Kidney (tissue), 14 donors: Measurements from ENCODE around the gene CRKL. TPM values are rescaled to one million over a fixed set of nuclear protein-coding genes. Genes with fewer than 3 reads are reported as not detected.

Source experiments
- DNase-seq, 5 donors: peaks; one replicate each; pipeline ENCODE4 v3.0.0-alpha.2; 2013 to 2020
- FAIRE-seq: peaks from 2 replicates; lab custom pipeline; 2012; peaks lifted over from hg19 to GRCh38; lab: Jason Lieb, UNC
- H3K27ac ChIP-seq, 2 donors: one replicate each; pipeline ENCODE4 v1.7.0; 2013; ENCODE audit warnings: low read depth in 2 of 2, low read length in 2 of 2, inconsistent platforms in 1 of 2
- H3K27me3 ChIP-seq: one replicate; pipeline ENCODE4 v1.7.1; 2013; ENCODE audit warnings: low read length, inconsistent platforms; ENCODE audit not compliant: control insufficient read depth, insufficient read depth
- H3K36me3 ChIP-seq, 3 donors: one replicate each; pipeline versions ENCODE4 v1.7.0 to v1.7.1; 2013; ENCODE audit warnings: low read length in 3 of 3, control low read depth in 1 of 3, inconsistent platforms in 1 of 3; ENCODE audit not compliant: insufficient read depth in 3 of 3, control insufficient read depth in 2 of 3
- H3K4me1 ChIP-seq, 3 donors: one replicate each; pipeline versions ENCODE4 v1.7.0 to v1.7.1; 2013; ENCODE audit warnings: low read length in 3 of 3, inconsistent platforms in 1 of 3, low read depth in 1 of 3; ENCODE audit not compliant: control insufficient read depth in 2 of 3, insufficient read depth in 2 of 3
- H3K4me3 ChIP-seq, 3 donors: one replicate each; pipeline versions ENCODE4 v1.7.0 to v1.8.1; 2013; ENCODE audit warnings: low read length in 3 of 3, control low read depth in 1 of 3, inconsistent platforms in 1 of 3
- H3K9ac ChIP-seq, 3 donors: one replicate each; pipeline versions ENCODE4 v1.7.0 to v1.7.1; 2013; ENCODE audit warnings: low read length in 3 of 3, control low read depth in 1 of 3, inconsistent platforms in 1 of 3
- H3K9me3 ChIP-seq, 3 donors: one replicate each; pipeline versions ENCODE4 v1.7.0 to v1.7.1; 2013; ENCODE audit warnings: low read length in 3 of 3, control low read depth in 1 of 3, inconsistent platforms in 1 of 3; ENCODE audit not compliant: control insufficient read depth in 2 of 3, insufficient read depth in 1 of 3
- intact Hi-C: fragments of 100-400 bp; cut with DNase I; formaldehyde crosslinking; loops from one replicate; pipeline ENCODE4 v1.11.1; 2022
- polyA plus RNA-seq: library from polyadenylated mRNA; stranded (reverse); fragments of 350-450 nt; fragmentation: Illumina TruSeq; extraction: RNeasy Lipid Tissue Mini Kit (QIAGEN cat#74804); gene quantifications from one replicate; pipeline ENCODE4 v1.2.3, GENCODE V29; 2014; ENCODE audit warnings: low read depth, low replicate concordance; ENCODE audit not compliant: insufficient read depth
- total RNA-seq: library from RNA; stranded (reverse); fragmentation: NEBNext Ultra II Directional; extraction: Animal tissue kit (Norgen Biotek cat#: 25700); gene quantifications from one replicate; pipeline ENCODE4 v1.2.1, GENCODE V29; 2021
- TF ChIP-seq, protein P1 (sequence below): IDR thresholded peaks from 3 replicates; pipeline ENCODE4 v1.5.1; 2012; ENCODE audit warnings: mild to moderate bottlenecking, moderate library complexity, borderline replicate concordance; ENCODE audit not compliant: insufficient read depth; ENCODE audit errors: extremely low read depth
- donor health status: control.
- donor health status: control.
- donor health status: control.
- donor health status: control.
- donor health status: control.
- donor health status: DM: yes; HTN: yes; CAD: no.
- donor health status: Normal renal cell carcinoma (clear cell type).

Gene CRKL
- total and polyA plus RNA-seq, 2 donors from 2014 or later: 11.9 to 44.7 TPM

DNA sequence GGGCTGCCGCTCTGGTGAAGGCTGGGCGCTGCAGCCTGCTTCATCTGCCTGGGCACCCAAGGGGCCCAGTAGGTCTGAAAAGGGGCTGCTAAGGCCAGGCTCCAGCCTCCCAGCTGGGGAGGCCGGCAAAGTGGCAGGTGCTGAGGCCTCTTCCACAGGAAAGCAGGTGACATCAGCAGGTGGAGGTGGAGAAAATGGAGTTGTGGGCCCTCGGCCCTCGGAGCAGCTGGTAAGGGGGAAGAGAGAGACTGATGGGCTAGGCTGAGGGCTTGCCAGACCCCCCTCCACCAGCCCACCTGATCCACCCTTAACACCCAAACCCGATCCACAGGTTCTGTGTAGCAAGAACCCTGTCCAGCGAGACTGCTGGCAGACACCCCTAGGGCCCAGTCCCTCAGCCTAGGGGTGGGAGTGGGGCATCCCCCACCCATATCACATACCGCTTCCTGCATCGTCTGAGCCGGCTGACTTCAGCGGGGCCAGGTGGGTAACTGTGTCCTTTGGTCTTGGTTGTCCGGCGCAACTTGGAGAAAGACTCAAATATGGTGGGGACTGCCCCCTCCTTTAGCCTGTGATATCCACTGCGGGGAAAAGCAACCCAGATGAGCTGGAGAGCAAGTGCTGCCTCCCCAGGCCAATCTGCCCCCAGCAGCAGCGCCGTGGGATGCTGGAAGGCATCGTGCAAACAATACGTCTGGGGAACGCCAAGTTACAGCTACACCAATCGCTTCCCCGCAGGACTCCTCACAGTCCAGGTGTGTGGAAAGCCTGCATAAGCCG, 83.2 kb downstream of the CRKL start:
- H3K4me3 ChIP-seq: peak overlapping the region; percentile 38 to 91 (median 78)
- no peaks in the 10 kb centered on the region for H3K9me3 ChIP-seq
- H3K9ac ChIP-seq: peak overlapping the region; percentile 1 to 95 (median 18)
- peak overlapping the region in 1 of 2 donors; percentile 95 for H3K27ac ChIP-seq
- FAIRE-seq (no peak), DNase-seq (peak in 2 of 5 donors; percentile 19 to 72)
- no peaks in the 10 kb centered on the region for H3K27me3 ChIP-seq
- TF ChIP-seq, protein P1, sequence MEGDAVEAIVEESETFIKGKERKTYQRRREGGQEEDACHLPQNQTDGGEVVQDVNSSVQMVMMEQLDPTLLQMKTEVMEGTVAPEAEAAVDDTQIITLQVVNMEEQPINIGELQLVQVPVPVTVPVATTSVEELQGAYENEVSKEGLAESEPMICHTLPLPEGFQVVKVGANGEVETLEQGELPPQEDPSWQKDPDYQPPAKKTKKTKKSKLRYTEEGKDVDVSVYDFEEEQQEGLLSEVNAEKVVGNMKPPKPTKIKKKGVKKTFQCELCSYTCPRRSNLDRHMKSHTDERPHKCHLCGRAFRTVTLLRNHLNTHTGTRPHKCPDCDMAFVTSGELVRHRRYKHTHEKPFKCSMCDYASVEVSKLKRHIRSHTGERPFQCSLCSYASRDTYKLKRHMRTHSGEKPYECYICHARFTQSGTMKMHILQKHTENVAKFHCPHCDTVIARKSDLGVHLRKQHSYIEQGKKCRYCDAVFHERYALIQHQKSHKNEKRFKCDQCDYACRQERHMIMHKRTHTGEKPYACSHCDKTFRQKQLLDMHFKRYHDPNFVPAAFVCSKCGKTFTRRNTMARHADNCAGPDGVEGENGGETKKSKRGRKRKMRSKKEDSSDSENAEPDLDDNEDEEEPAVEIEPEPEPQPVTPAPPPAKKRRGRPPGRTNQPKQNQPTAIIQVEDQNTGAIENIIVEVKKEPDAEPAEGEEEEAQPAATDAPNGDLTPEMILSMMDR: no peak
- intact Hi-C loops: no loop called here
- H3K4me1 ChIP-seq: peaks cover 0 to 27% (median 4%) of the 10 kb centered on the region in 3 donors
- peaks cover 0 to 9% (median 5%) of the 10 kb centered on the region in 3 donors for H3K36me3 ChIP-seq

DNA sequence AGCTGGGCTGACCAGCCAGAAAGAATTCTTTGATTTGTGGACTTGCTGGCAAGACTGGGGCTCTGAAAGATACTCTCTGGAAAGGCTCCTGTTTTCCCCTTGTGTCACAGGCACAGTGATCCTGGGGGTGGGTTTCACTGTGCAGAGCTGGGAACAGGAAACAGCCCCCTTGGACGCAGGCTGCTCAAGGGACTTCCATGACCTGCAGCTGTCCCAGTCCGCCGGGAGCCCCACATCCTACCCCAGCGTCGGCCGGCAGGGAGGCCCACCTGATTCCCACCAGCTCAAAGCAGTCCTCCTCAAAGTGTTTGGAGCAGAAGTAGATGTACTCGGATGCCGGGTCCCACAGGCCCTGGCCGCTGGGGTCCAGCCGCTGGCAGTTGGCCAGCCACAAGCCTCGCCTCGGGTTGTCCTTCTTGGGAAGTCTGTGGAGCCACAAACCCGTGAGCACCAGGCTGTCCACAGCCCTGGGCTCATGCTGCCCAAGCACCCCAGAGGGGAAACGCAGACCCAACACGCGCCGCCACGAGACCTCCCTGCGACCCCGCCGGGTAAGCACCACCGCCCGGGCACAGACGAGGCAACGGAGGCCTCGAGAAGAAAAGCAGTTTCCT, 83.9 kb downstream of the CRKL start:
- peak overlapping the region; percentile 95 to 99 for H3K27ac ChIP-seq
- H3K36me3 ChIP-seq: peaks cover 0 to 9% (median 5%) of the 10 kb centered on the region in 3 donors
- DNase-seq: peak in 2 of 5 donors; percentile 29 to 35
- peaks cover 0 to 27% (median 4%) of the 10 kb centered on the region in 3 donors for H3K4me1 ChIP-seq
- H3K27me3 ChIP-seq: no peaks in the 10 kb centered on the region
- intact Hi-C loops: no loop called here
- H3K9me3 ChIP-seq: no peaks in the 10 kb centered on the region
- H3K9ac ChIP-seq: peak overlapping the region; percentile 1 to 95 (median 80)
- TF ChIP-seq, protein P1: no peak
- no peak for FAIRE-seq
- peak overlapping the region; percentile 38 to 91 (median 78) for H3K4me3 ChIP-seq

DNA sequence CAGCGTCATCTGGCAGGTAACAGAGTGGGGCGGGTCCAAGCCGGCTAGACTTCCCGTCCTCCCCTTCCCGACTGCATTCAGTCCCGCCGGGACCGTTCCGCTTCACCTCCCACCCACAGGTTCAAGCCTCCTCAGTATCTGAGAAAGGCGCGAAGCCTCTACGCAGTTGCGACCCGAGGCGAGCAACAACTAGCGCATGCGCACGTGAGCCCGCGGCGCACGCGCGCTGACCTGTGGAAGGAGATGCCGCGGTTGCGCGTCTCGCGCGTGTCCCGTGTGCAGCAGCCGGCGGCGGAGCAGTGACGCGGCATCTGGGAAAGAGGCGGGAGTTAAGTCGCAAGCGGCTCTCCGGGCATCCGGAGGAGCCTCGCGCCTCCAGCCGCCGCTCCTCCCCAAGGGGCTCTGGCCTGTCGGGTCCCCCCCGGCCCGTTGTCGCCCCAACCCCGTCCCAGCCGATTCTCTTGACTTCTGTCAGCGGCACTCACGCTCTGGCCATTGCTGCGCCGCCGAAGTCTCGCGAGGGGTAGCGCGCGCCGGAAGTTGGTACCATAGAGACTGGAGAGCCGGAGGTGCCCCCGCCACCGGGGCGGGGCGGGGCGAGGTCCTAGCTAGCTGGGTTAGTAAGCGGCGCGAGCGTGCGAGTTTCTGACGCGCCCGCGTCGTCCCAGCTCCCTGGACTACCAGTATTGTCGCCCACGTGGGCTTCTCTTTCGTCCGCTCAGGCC, 84.6 kb downstream of the CRKL start, which contains the start of gene THAP7:
Gene THAP7 (minus strand): TSS at position 518 of the 725 bp plus-strand sequence. CDS start 207 bp downstream, at position 311.
- TF ChIP-seq, protein P1: no peak
- Histone ChIP-seq H3K27me3 (no peaks in the 10 kb centered on the region), H3K4me1 (peaks cover 0 to 27% (median 4%) of the 10 kb centered on the region in 3 donors), H3K4me3 (peak within 1 kb of the TSS; percentile 38 to 91 (median 78)), H3K36me3 (peaks cover 0 to 6% (median 3%) of the 10 kb centered on the region in 3 donors), H3K9ac (peak within 1 kb of the TSS; percentile 80 to 95 (median 88)), H3K27ac (peak within 1 kb of the TSS; percentile 95 to 99), H3K9me3 (no peaks in the 10 kb centered on the region)
- intact Hi-C loops: no loop called here
- FAIRE-seq (no peak), DNase-seq (peak; percentile 96 to 99 (median 98))

Other genes with a start within 250 kb of the CRKL start
- gene SERPIND1, start 143.3 kb upstream of the CRKL start, total RNA-seq: not detected
- not detected for gene SERPIND1, start 143.3 kb upstream of the CRKL start, polyA plus RNA-seq
- gene PI4KA, start 58.6 kb upstream of the CRKL start, total RNA-seq: 92.8 TPM
- gene PI4KA, start 58.6 kb upstream of the CRKL start, polyA plus RNA-seq: 37.3 TPM
- gene SNAP29, start 58.4 kb upstream of the CRKL start, total RNA-seq: 25.4 TPM
- gene SNAP29, start 58.4 kb upstream of the CRKL start, polyA plus RNA-seq: 26.8 TPM
- gene AIFM3, start 49.8 kb downstream of the CRKL start, total RNA-seq: 3.1 TPM
- 4.4 TPM for gene AIFM3, start 49.8 kb downstream of the CRKL start, polyA plus RNA-seq
- 66.4 TPM for gene LZTR1, start 64.9 kb downstream of the CRKL start, total RNA-seq
- gene LZTR1, start 64.9 kb downstream of the CRKL start, polyA plus RNA-seq: 24.3 TPM
- 25.5 TPM for gene THAP7, start 84.7 kb downstream of the CRKL start, total RNA-seq
- gene THAP7, start 84.7 kb downstream of the CRKL start, polyA plus RNA-seq: 44.1 TPM
- gene P2RX6, start 97.8 kb downstream of the CRKL start, total RNA-seq: 1.0 TPM
- 1.6 TPM for gene P2RX6, start 97.8 kb downstream of the CRKL start, polyA plus RNA-seq
- 0.57 TPM for gene SLC7A4, start 115.2 kb downstream of the CRKL start, total RNA-seq
- gene SLC7A4, start 115.2 kb downstream of the CRKL start, polyA plus RNA-seq: 1.2 TPM
- not detected for gene LRRC74B, start 128.5 kb downstream of the CRKL start, total RNA-seq
- gene LRRC74B, start 128.5 kb downstream of the CRKL start, polyA plus RNA-seq: not detected